GM19351 (cell line): ENCODE data around the gene TEAD3.
A peak's percentile ranks its signal among the peaks of the same experiment; 100 is the strongest.
"Not testable (repeated sequence)": the region's sequence is repeated elsewhere in the genome, so short reads cannot be mapped to it uniquely, and the experiment has no call there.

Experiments
- ATAC-seq: cut with Tn5 transposase; IDR thresholded peaks from one replicate; pipeline ENCODE4 v1.9.1; 2021; ENCODE audit warnings: mild to moderate bottlenecking, moderate library complexity; ENCODE audit not compliant: unreplicated experiment

TEAD3 gene

DNA sequence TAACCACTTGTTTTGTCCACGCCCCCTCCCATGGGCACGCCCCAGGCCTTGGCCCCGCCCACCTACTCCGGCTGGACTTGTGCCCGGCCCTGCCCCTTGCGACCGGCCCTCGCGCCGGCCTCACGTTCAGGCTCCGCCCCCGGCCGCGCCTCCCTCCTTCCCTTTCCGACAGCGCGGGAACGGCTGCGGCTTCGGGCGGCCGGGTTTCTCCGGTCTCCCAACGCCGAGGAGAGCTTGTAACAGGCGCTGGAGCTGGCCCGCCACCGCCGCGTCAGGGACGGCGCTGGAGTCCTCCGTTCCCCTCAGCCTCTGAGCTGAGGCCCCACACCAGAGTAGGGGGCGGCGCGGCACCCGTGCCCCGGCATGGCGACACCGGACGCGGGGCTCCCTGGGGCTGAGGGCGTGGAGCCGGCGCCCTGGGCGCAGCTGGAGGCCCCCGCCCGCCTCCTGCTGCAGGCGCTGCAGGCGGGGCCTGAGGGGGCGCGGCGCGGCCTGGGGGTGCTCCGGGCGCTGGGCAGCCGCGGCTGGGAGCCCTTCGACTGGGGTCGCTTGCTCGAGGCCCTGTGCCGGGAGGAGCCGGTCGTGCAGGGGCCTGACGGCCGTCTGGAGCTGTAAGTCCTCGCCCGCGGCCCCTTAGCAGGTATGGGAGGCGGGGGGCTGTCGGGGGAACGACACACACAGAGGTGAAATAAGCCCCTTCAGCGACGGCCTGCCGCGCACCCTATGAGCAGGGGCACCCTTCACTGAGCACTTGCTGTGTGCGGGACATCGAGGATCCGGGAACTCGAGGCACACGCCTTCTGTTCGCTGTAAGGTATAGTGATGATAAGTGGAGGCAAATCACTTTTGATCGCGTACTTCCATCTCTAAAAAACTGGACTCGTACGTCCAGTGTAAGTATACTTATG is 44.4 kb downstream of the TEAD3 start, which contains the start of gene FANCE:
TSS of gene FANCE (plus strand) at position 156 of the 908 bp plus-strand sequence. CDS start at position 364, 208 bp downstream.
- peak; percentile 86 for ATAC-seq

DNA sequence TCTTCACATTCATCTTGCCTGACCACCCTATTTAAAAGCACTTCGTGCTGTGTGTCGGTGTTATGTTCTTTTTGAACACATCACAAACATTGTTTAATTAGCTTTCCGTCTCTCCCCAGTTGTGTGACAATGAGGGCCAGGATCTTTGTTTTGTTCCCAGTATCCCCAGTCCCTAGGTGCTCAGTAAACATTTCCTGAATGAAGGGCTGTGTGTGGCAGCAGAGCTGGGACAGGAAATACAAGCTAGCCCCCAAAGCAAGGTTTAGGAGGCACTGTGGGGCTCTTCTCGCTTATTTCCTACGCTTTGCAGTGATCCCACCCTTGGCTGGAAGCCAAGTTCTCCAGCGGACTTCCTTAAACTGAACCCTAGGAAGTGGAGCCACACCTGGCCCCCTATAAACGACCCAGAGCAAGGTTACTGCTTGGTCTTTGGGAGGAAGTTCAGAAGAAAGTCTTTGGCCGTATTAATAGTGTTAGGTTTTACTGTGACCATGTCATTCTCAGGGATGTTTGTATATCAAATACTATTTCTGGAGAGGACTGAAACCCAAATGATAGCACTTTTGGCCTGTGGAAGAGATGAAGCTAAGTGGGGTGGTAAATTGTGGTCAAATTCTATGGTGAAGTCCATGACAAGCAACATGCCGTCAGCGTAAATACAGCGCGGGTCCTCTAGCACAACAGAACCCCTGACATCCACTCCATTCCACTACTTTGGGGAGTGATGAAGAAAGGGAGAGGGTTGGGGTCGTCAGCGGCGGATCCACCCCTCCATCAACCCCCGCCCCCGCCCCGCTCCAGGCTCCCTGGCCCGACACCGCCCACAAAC is 45.3 kb downstream of the TEAD3 start:
- no peak for ATAC-seq

DNA sequence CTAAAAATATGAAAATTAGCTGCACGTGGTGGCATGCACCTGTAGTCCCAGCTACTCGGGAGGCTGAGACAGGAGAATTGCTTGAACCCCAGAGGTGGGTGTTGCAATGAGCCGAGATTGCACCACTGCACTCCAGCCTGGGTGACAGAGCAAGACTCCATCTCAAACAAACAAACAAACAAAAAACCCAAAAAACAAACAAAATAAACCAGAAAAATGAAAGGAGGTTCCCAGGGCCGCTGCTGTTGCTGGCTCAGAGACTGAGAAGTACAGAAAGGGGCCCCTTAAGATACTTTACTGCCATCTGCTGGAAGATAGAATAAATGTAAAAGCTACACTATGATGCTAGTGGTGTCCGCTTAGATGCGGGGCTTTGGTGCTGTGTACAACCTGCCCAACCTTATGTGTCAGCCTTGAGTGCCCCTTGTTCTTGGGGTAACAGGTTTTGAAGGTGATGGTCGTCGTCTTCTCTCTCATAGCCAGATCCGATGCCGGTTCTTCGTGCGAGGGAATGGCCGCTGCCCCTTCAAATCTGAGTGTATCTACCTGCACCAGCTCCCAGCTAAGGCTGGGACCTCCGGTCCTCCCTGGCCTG is 47.5 kb downstream of the TEAD3 start:
- no peak for ATAC-seq

DNA sequence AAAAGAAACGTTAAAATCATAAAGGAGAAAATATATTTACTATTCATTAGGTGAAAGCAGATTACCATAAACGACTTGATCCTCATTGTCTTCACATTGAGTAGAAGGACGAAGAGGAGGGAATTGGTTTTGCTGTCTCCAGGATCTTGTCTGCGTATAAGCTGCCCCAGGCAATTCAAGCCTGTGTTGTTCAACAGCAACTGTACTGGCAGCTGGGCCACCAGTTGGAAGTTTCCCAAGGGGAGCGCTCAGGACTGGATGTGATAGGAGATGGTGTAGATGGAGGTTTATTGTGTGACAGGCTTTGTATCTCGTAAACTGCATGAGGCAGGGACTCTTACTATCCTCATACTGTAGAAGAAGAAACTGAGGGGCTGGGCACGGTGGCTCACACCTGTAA is 48.7 kb downstream of the TEAD3 start:
- ATAC-seq = no peak

DNA sequence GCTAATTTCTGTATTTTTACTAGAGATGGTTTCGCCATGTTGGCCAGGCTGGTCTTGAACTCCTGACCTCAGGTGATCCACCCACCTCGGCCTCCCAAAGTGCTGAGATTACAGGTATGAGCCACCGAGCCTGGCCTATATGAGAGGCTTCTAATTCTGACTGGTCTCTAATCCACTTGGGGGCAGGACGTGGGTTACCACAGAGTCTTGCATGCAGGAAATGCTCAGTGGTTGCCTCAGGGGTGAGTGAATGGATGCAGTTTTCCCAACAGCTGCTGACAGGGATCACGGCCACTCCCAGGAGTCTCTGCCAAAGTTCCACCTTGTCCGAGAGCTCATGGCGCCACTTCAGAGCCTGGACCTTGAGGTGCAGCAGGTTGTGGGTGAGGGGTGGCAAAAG is 51.2 kb downstream of the TEAD3 start:
- no peak for ATAC-seq

DNA sequence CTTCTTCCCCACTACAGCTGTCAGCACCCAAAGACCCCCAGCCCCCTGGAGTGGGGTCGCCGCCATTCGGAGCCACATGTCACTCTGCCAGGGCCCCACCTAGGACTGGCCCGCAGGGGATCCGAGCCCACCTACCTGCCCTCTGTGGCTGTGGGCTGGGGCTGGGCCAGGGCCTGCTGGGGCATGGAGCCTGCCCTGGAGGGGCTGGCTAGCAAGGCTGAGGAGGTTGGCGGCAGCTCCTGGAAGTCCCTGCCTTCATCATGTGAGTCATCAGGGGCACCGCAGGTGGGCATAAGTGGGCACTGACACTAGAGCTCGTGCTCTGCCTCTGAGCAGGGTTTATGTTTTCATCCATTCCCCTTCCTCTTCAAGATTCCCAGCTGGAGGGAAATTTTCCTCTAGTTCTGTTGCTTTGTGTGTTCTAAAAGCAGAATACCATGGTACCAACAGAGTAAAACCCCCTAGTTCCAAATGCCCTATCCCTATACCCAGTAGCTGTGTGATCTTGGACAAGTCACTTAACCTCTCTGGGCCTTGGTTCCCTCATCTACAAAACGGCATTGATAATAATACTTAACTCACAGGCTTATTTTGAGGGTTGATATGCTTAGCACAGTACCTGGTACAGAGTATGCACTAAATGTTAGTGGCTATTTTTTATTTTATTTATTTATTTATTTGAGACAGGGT is 53.4 kb downstream of the TEAD3 start:
- ATAC-seq = no peak

DNA sequence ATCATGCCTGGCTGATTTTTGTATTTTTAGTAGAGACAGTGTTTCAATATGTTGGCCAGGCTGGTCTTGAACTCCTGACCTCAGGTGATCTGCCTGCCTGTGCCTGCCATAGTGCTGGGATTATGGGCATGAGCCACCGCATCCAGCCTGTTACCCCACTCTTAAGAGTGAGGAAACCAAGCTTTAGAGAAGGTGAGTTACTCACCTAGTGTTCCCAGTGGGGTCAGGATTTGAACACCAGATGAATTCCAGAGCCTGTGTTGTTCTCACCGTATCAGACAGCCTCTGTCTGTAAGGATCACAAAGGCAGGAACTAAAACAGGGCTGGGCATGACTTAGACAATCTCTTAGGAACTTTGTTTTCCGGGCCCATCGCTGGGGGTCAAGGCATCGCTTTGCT is 54.2 kb downstream of the TEAD3 start:
- no peak for ATAC-seq

DNA sequence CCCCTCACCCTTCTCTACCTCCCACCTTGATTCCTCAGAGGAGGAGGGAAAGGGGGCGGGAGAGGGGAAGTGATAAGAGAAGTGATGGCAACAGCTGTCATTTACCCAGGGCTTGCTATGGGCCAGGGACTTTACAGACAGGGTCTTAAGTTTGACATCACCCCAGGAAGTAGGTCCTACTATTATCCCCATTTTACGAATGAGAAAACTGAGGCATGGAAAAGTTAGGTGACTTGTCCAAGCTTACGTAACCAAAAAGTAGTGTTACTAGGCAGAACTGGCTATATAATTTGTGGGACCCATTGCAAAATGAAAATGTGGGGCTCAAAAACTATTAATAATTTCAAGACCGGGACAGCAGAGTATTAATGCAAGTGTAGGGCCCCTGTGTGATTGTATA is 55.2 kb downstream of the TEAD3 start:
- no peak for ATAC-seq

DNA sequence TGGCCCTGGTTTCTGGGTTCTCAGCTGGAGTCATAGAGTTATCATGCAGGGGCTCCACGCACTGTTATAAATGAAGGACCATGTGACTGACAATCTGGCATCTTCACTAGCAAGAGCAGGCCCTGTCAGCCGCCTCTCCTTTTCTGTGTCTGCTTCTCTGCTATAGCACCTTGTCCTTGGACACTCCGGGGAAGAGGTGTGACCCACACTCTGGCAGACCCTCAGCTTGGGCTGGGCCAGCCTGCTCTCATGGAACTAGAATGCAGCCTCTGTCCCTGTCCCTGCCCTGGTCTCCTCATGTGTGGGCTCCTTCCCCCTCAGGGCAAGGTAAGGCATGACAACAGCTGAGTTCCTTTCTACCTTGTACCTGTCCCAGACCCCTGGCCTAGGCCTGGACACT is 55.7 kb downstream of the TEAD3 start:
- ATAC-seq = no peak

DNA sequence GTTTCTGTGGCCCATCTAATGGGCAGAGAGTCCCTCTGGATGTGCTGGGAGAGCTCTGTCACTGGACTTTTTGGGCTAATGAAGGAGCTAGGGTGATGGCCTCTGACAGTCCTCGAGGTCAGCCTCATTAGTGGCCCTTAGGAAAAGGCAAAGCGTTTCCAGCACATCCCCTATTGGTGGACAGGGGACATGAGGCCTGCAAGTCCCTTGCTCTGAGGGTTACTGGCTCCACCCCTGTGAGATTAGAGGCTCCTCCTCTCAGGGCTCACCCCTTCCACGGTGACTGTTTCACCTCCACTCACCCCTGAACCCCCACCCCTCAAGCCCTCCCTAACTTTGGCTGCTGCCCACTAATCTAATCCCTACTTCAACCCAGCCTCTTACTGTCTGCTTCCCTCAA is 57.6 kb downstream of the TEAD3 start:
- ATAC-seq = no peak

DNA sequence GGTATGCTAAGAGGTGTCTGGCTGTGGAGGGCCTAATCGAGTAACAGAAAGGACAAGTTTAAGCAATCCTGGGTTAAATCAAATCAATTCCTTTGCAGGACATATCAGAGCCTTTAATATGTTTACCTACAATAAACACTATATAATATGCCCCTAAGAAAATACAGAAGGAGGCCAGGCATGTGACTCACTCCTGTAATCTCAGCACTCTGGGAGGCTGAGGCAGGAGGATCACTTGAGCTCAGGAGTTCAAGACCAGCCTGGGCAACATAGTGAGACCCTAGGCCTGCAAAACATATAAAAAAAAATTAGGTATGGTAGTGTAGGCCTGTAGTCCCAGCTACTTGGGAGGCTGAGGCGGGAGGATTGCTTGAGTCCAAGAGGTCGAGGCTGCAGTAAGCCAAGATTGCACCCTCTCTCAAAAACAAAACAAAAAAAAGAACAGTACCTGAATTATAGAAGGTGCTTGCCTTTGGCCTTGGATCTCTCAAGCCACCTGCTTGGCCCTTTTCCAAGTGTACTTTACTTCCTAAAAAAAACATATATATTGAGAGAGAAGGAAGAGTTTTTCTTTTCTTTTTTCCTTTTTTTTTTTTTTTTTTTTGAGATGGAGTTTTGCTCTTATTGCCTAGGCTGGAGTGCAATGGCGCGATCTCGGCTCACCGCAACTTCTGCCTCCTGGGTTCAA is 58.4 kb downstream of the TEAD3 start:
- not testable (repeated sequence) for ATAC-seq

DNA sequence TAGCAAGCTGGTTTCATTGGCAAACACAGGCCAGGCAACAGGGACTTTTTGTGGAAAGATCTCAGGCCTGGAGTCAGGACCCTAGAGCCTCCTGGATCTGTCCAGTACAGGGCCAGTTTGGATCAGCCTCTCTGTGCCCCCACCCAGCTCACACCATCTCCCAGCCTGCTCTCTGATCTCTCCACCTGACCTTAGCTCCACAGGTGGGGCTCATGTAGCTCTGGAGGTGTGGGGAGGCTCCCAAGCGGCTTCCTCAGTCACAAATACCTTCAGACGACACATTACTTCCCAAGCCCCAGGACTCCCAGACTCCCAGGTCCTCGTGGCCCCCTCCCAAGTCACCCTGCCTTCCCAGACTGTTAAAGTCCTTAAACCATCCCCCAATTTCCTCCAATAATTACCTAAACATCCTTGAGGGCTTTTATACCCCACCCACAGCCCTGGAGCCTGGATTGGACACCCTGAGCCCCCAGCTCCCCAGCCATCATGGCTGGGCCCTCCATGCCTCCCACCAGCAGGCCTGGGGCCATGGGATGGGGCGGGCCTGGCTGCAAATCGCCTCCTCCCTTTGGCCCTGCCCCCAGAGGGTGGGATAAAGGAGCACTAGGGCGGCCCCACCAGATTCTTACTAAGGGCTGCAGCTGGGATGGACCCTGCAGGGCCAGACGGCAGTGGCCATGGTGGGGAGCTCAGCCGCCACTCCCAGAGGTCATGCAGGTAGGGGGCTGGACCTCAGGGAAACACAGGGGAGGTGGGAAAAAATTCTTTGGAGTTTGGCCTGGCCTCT is 60.6 kb downstream of the TEAD3 start:
- no peak for ATAC-seq

DNA sequence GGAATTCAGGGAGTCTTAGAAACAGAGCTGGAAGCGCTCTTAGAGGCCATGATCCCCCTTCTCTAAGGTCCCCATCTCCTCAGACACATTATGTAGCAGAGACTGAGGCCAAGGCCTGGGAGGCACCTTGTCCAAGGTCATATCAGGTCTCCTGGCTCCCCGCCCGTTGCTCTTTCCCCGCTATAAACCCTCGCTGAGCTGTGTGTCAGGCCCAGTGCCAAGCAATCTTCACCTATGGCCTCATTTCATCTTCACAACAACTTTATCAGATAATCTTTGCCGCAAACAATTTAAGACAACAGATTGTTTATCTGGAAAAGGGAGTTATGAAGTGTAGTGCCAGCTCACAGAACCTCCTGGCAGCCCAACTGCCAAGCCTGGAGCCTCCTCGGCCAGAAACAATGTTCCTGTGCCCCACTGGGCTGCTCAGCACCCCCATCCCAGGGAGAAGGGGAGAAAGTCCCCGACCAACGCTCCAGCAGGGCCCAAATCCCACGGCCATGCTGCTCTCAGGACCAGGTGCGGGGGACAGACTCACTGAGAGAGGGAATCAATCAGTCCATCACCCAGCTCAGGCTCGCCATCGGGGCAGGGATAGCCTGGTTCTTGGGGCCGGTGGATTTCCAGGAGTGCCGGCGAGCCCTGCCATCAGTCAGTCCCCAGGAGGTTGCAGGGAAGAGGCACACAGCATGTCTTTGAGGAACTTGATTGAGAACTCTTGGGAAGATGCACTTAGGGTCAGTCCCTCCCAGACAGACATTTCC is 61.6 kb downstream of the TEAD3 start:
- no peak for ATAC-seq

DNA sequence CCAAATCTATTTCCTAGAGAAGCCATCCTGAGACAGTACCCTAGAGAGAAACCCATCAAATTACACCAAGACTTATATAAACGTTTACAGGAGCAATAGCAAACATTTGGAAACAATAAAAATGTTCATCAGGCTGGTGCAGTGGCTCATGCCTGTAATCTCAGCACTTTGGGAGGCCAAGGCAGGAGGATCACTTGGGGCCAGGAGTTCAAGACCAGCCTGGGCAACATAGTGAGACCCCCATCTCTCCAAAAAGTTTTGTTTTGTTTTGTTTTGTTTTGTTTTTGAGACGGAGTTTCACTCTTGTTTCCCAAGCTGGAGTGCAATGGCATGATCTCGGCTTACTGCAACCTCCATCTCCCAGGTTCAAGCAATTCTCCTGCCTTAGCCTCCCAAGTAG is 64.2 kb downstream of the TEAD3 start:
- not testable (repeated sequence) for ATAC-seq

DNA sequence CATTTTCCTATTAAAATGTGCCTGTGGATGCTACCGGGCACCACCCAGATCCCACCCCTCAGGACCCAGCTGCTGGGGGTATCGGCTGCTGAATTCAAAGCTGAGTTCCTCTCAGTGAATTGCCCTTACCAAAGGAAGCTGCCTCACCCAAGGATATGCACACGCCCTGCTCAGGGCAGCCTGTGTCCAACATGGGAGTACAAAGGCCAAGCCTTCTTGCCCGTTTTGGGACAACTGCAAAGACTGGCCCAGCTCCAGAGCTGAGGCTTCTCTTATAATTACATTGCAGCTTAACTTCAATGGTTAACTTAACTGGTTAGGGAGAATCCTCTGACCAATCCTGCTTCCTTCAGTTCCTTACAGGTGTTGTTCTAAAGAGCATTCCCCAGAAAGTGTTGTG is 64.6 kb downstream of the TEAD3 start:
- ATAC-seq = no peak

DNA sequence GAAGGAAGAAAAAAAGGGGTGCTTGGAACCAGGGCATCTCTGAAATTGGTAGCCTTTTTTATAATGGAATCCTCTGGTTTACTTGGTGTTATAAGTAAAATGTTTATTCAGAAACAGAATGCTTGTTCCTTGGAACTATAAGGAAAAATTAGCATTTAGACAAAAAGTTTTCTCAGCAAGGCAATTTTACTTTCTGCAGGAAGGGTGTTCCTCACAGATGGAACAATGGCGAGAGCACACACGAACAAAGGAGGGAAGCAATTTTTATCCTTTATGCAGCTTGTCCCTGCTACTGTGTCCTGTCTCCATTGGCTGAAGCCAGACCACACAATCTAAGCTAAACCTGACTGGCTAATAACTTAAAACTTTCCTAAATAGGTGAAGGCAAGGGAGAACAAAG is 67.4 kb downstream of the TEAD3 start:
- no peak for ATAC-seq

DNA sequence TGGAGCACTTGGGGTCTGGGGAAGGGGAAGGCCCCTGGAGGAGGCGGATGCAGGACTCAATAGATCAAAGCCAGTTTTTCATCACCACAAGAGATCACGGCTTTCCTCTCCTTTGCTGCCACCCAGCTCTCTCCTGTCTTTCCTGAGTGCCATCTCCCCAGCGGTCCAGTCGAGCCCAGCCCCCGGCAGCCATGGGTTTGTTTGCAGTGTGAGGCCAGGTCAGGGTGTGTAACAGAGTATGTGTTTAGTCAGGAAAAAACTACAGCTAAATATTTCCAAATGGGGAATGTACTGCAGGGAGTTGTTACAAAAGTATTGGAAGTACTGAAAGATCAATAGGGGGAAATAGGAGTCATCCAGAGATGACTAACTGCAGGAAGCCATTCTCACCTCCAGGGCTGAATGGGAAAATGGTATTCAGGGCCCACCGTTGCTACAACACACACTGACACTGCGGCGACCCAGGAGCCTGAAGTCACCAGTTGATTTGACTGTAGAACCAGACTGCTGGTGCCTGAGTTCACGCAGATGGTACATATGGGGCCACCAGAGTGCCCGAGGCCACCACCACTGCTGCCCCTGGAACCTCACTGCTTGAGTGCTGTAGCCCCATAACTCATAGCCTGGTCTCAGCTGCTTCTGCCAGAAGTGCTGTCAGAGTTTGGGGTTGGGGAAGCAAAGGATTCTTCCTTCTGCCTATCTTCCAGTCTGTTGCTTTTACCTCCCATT is 68.3 kb downstream of the TEAD3 start:
- ATAC-seq = no peak

DNA sequence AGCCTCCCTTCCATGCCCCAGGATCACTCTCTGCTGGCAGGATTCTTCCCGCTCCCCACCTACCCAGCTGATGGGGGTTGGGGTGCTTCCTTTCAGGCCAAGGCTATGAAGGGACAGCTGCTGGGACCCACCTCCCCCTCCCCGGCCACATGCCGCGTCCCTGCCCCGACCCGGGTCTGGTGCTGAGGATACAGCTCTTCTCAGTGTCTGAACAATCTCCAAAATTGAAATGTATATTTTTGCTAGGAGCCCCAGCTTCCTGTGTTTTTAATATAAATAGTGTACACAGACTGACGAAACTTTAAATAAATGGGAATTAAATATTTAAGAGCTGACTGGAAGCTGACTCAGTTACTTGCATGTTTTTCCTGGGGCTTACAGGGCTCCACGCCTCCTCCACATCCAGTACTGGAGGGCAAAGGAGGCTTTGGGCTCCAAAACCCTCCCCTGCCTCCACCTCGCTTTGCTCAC is 69.0 kb downstream of the TEAD3 start:
- ATAC-seq = no peak
